H1 (cell line): ENCODE data around the gene FOSB. TPM values are rescaled to one million over a fixed set of nuclear protein-coding genes. Genes with fewer than 3 reads are reported as not detected.

Experiments
- CTCF ChIA-PET: fragments of 300-600 bp; sonication (Branson Sonifier 250); formaldehyde crosslinking; loops from one replicate; lab custom pipeline; 2021; ENCODE audit not compliant: partially characterized antibody; lab: Charles Lee
- POLR2A ChIA-PET: fragments of 300-600 bp; sonication (Branson Sonifier 250); formaldehyde crosslinking; loops from one replicate; lab custom pipeline; 2021; ENCODE audit warnings: inconsistent platforms; ENCODE audit not compliant: partially characterized antibody; lab: Charles Lee
- DNase-seq, 2 experiments: peaks; one replicate each; pipeline versions ENCODE4 v3.0.0 to v3.0.0-alpha.2; 2010 to 2022; ENCODE audit warnings: low spot score in 2 of 2, low read depth in 1 of 2, mixed read lengths in 1 of 2
- FAIRE-seq: peaks from 2 replicates; lab custom pipeline; 2011; peaks lifted over from hg19 to GRCh38; lab: Jason Lieb, UNC
- H2AFZ ChIP-seq: 2 replicates; pipeline ENCODE4 v1.8.1; 2012; ENCODE audit warnings: low read length, inconsistent platforms
- H2AK5ac ChIP-seq: 2 replicates; pipeline ENCODE4 v1.6.1; 2013; ENCODE audit warnings: low read depth, low read length
- H2BK120ac ChIP-seq: replicated peaks from 2 replicates; pipeline ENCODE3; 2013; ENCODE audit warnings: low read depth, low read length, inconsistent platforms
- H2BK12ac ChIP-seq: 2 replicates; pipeline ENCODE4 v1.6.1; 2013; ENCODE audit warnings: low read depth, low read length
- H2BK15ac ChIP-seq: 2 replicates; pipeline ENCODE4 v1.6.1; 2013; ENCODE audit warnings: low read length
- H2BK20ac ChIP-seq: 2 replicates; pipeline ENCODE4 v1.6.1; 2013; ENCODE audit warnings: low read length
- H2BK5ac ChIP-seq: 2 replicates; pipeline ENCODE4 v1.6.1; 2013; ENCODE audit warnings: low read depth, low read length
- H3K14ac ChIP-seq: 2 replicates; pipeline ENCODE4 v1.6.1; 2013; ENCODE audit warnings: inconsistent platforms; ENCODE audit not compliant: insufficient read length
- H3K18ac ChIP-seq: 2 replicates; pipeline ENCODE4 v1.6.1; 2013; ENCODE audit warnings: low read length; ENCODE audit errors: extremely low read depth
- H3K23ac ChIP-seq: 2 replicates; pipeline ENCODE4 v1.6.1; 2013; ENCODE audit warnings: inconsistent platforms; ENCODE audit not compliant: insufficient read length
- H3K23me2 ChIP-seq: 2 replicates; pipeline ENCODE4 v1.6.1; 2013; ENCODE audit warnings: low read depth, low read length
- H3K27ac ChIP-seq: 2 replicates; pipeline ENCODE4 v1.6.1; 2011; ENCODE audit warnings: low read depth, low read length, inconsistent platforms
- H3K27me3 ChIP-seq, 4 experiments: replicated peaks in 1 of 4; 1 replicate in 1 of 4; 2 replicates in 3 of 4; pipeline versions ENCODE4 v1.6.1 to v1.8.1; 2011 to 2013; ENCODE audit warnings: low read length in 3 of 4, mild to moderate bottlenecking in 3 of 4, inconsistent platforms in 2 of 4, mixed read lengths in 2 of 4, moderate library complexity in 1 of 4; ENCODE audit not compliant: control insufficient read depth in 3 of 4, insufficient read depth in 3 of 4; ENCODE audit errors: extremely low read depth in 1 of 4
- H3K36me3 ChIP-seq, 4 experiments: 2 replicates each; pipeline versions ENCODE4 v1.6.1 to v1.8.1; 2011 to 2013; ENCODE audit warnings: mild to moderate bottlenecking in 4 of 4, low read length in 3 of 4, moderate library complexity in 2 of 4, control low read depth in 1 of 4, inconsistent platforms in 1 of 4; ENCODE audit not compliant: insufficient read depth in 4 of 4, control insufficient read depth in 2 of 4
- H3K4ac ChIP-seq: replicated peaks from 2 replicates; pipeline ENCODE3; 2013; ENCODE audit warnings: low read length, low read depth, mixed read lengths, inconsistent platforms; ENCODE audit not compliant: insufficient read length
- H3K4me1 ChIP-seq, 4 experiments: replicated peaks in 1 of 4; 1 replicate in 1 of 4; 2 replicates in 3 of 4; pipeline versions ENCODE4 v1.6.1 to v1.8.1; 2011 to 2013; ENCODE audit warnings: low read length in 3 of 4, inconsistent platforms in 2 of 4, mixed read lengths in 1 of 4; ENCODE audit not compliant: insufficient read depth in 4 of 4, control insufficient read depth in 3 of 4
- H3K4me2 ChIP-seq, 2 experiments: 2 replicates each; pipeline versions ENCODE4 v1.6.1 to v1.8.1; 2011 to 2013; ENCODE audit warnings: low read depth in 2 of 2, low read length in 2 of 2, control low read depth in 1 of 2, inconsistent platforms in 1 of 2, mild to moderate bottlenecking in 1 of 2; ENCODE audit not compliant: insufficient read depth in 1 of 2
- H3K4me3 ChIP-seq, 4 experiments: fragments of 200-600, 300-600 bp in 1 of 4; sonication (generic), shearing (Covaris generic), sonication (Bioruptor Twin) in 1 of 4; 2 replicates each; pipeline versions ENCODE4 v1.5.1 to v1.8.1; 2011 to 2016; ENCODE audit warnings: low read length in 4 of 4, low read depth in 3 of 4, control low read depth in 2 of 4, inconsistent platforms in 2 of 4, mild to moderate bottlenecking in 2 of 4, mixed read lengths in 1 of 4, moderate library complexity in 1 of 4; ENCODE audit not compliant: insufficient read depth in 2 of 4; ENCODE audit errors: extremely low read depth in 1 of 4
- H3K56ac ChIP-seq: replicated peaks from 2 replicates; pipeline ENCODE3; 2013; ENCODE audit warnings: low read depth, mild to moderate bottlenecking, mixed read lengths, low read length, inconsistent platforms; ENCODE audit not compliant: insufficient read length
- H3K79me1 ChIP-seq: 2 replicates; pipeline ENCODE4 v1.6.1; 2013; ENCODE audit warnings: low read depth, low read length, control low read depth
- H3K79me2 ChIP-seq, 2 experiments: 2 replicates each; pipeline versions ENCODE4 v1.6.1 to v1.8.1; 2012 to 2013; ENCODE audit warnings: low read length in 2 of 2, mild to moderate bottlenecking in 2 of 2, inconsistent platforms in 1 of 2; ENCODE audit not compliant: insufficient read depth in 2 of 2, control insufficient read depth in 1 of 2
- H3K9ac ChIP-seq, 4 experiments: replicated peaks in 1 of 4; 1 replicate in 1 of 4; 2 replicates in 3 of 4; pipeline versions ENCODE4 v1.6.1 to v1.8.1; 2011 to 2013; ENCODE audit warnings: low read depth in 3 of 4, low read length in 3 of 4, control low read depth in 2 of 4, mild to moderate bottlenecking in 2 of 4, moderate library complexity in 2 of 4, inconsistent platforms in 1 of 4; ENCODE audit errors: extremely low read depth in 1 of 4
- H3K9me3 ChIP-seq, 2 experiments: 2 replicates each; pipeline versions ENCODE4 v1.6.1 to v1.8.1; 2012 to 2013; ENCODE audit warnings: mild to moderate bottlenecking in 2 of 2, moderate library complexity in 2 of 2, control low read depth in 1 of 2, inconsistent platforms in 1 of 2, low read depth in 1 of 2, low read length in 1 of 2, mixed read lengths in 1 of 2; ENCODE audit not compliant: insufficient read depth in 2 of 2
- H4K20me1 ChIP-seq, 2 experiments: replicated peaks in 1 of 2; 2 replicates each; pipeline versions ENCODE3 to v1.8.1; 2011 to 2013; ENCODE audit warnings: inconsistent platforms in 2 of 2, low read length in 2 of 2, mild to moderate bottlenecking in 1 of 2; ENCODE audit not compliant: insufficient read depth in 2 of 2, control insufficient read depth in 1 of 2
- H4K5ac ChIP-seq: 2 replicates; pipeline ENCODE4 v1.6.1; 2013; ENCODE audit warnings: low read length, low read depth, mixed read lengths, inconsistent platforms; ENCODE audit not compliant: insufficient read length
- H4K8ac ChIP-seq: 2 replicates; pipeline ENCODE4 v1.8.0; 2013; ENCODE audit warnings: mild to moderate bottlenecking, moderate library complexity, low read length, inconsistent platforms; ENCODE audit not compliant: insufficient read depth; ENCODE audit errors: extremely low read depth
- H4K91ac ChIP-seq: replicated peaks from 2 replicates; pipeline ENCODE3; 2013; ENCODE audit warnings: low read length, mixed read lengths, inconsistent platforms; ENCODE audit not compliant: insufficient read length
- HDAC2 ChIP-seq, 2 experiments: fragments of 300-600 bp in 1 of 2; sonication (generic) in 1 of 2; IDR thresholded peaks; 2 replicates each; pipeline ENCODE4 v1.6.1; 2011 to 2012; ENCODE audit warnings: low read depth in 2 of 2, low read length in 2 of 2, mild to moderate bottlenecking in 2 of 2, moderate library complexity in 2 of 2, borderline replicate concordance in 1 of 2, inconsistent platforms in 1 of 2
- HDAC6 ChIP-seq: IDR thresholded peaks from one replicate; pipeline ENCODE4 v1.7.1; 2012; ENCODE audit warnings: low read depth, mild to moderate bottlenecking, inconsistent platforms, low read length, moderate library complexity
- RFX5 ChIP-seq: IDR thresholded peaks from 2 replicates; pipeline ENCODE4 v1.6.1; 2011; ENCODE audit warnings: low read depth, low read length, improper control_type of control experiment, borderline replicate concordance
- RXRA ChIP-seq: IDR thresholded peaks from 2 replicates; pipeline ENCODE4 v1.6.1; 2011; ENCODE audit warnings: low read depth, mild to moderate bottlenecking, low read length, moderate library complexity; ENCODE audit not compliant: insufficient read depth
- WGBS, 2 experiments: shearing (Covaris generic) in 1 of 2; methylation state at CpG; one replicate each; pipeline versions ENCODE4 v1.1.6 to v1.1.7; 2013 to 2015; ENCODE audit warnings: low lambda C conversion rate in 2 of 2, mixed read lengths in 2 of 2, inconsistent platforms in 1 of 2, low coverage in 1 of 2, missing lambda C conversion rate in 1 of 2; ENCODE audit not compliant: insufficient replicate concordance in 2 of 2, insufficient coverage in 1 of 2, insufficient read length in 1 of 2; ENCODE audit errors: extremely low coverage in 1 of 2, missing lambda C conversion rate in 1 of 2; 5-methylcytosine and 5-hydroxymethylcytosine counted together
- polyA plus RNA-seq, 7 experiments: library from polyadenylated mRNA; depleted of rRNA in 3 of 7; stranded (reverse) in 5 of 7; unstranded in 2 of 7; fragments of >200 nt in 5 of 7; fragments of 200-250 nt in 2 of 7; gene quantifications; 1 replicate in 5 of 7; 2 replicates in 1 of 7; 4 replicates in 1 of 7; pipeline versions ENCODE4 v1.2.1 to v1.2.3, GENCODE V29; 2011 to 2013; ENCODE audit warnings: missing spikeins in 2 of 7, mixed read lengths in 2 of 7
- total RNA-seq: library from RNA; stranded (reverse); fragmentation: NEBNext Ultra II Directional; extraction: Animal tissue kit (Norgen Biotek cat#: 25700); gene quantifications from 2 replicates; pipeline ENCODE4 v1.2.1, GENCODE V29; 2021

The FOSB gene
- total and polyA plus RNA-seq, 2 of the 8 experiments (the other 6 are each of a cell fraction or from before 2014, with no cell fraction given) = 0.44 to 2.7 TPM

DNA sequence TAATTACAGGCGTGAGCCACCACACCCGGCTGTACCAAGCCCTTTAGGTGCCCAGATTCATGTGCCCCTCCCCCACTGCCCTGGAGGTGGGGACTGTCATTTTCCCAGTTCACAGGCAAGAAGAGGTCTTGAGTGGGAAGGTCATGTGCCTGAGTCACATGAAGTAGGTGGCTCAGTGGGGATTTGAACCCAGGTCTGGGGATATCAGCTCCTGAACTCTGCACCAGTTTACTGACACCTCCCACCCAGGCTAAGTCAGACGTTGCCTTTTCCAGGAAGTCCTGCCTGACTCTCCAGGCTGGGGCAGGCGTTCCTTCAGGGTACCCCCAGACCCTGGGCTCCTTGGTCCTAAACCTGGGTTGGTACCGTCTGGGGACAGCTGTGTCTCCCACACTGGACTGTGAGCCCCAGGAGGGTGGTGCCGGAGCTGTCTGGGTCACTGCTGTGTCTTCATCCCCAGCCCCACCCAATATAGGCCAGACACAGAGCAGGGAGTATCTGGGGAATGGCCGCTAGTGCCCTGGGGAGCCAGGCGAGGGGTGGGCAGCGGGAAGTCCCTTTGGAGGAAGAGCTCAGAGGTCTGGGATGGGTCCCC lies 48.1 kb downstream of the FOSB start:
- Histone ChIP-seq H3K79me1 (peaks cover 32% of the 10 kb centered on the region), H4K5ac (no peak overlapping the region), H3K56ac (no peak overlapping the region), H3K9me3 (no peaks in the 10 kb centered on the region), H3K27ac (no peak overlapping the region), H4K91ac (no peak overlapping the region), H2AFZ (no peak overlapping the region), H2BK5ac (no peak overlapping the region), H3K4me1 (no peaks in the 10 kb centered on the region), H3K4me3 (no peak overlapping the region), H2BK20ac (no peak overlapping the region), H2BK12ac (no peak overlapping the region), H3K4me2 (no peak overlapping the region), H3K4ac (no peak overlapping the region), H2AK5ac (no peak overlapping the region), H3K9ac (no peak overlapping the region), H3K14ac (no peak overlapping the region), H3K23me2 (no peaks in the 10 kb centered on the region), H2BK120ac (no peak overlapping the region), H4K8ac (no peak overlapping the region), H3K23ac (no peak overlapping the region), H4K20me1 (peaks cover 18 to 34% of the 10 kb centered on the region in 2 experiments), H3K27me3 (no peaks in the 10 kb centered on the region), H3K36me3 (peaks cover 6 to 32% (median 16%) of the 10 kb centered on the region in 4 experiments), H3K79me2 (peaks cover 17 to 55% of the 10 kb centered on the region in 2 experiments), H2BK15ac (no peak overlapping the region), H3K18ac (no peak overlapping the region)
- WGBS, 2 experiments = 94% methylated on average over 9 of the region's 9 CpGs; no CpG with 5 or more reads in 1 of the 2 experiments
- ChIA-PET CTCF (interaction anchor here (0.6 to 2.4 kb wide), 13 partner anchors 11 to 165 kb away, joined by 3 to 10 read pairs (median 3); no protein-coding TSS in a partner anchor), POLR2A (interaction anchor here (0.8 to 2.0 kb wide), 5 partner anchors 13 to 154 kb away, joined by 3 to 8 read pairs (median 3); no protein-coding TSS in a partner anchor)
- no peak for FAIRE-seq
- TF ChIP-seq RFX5 (no peak), HDAC6 (no peak), HDAC2 (IDR thresholded peaks at IDR 0.05; ENCODE audit: borderline replicate concordance in 1 of 2, low read depth in 2 of 2, low read length in 2 of 2) (no peak), RXRA (no peak)
- no peak for DNase-seq
